ENCODE measurements around the gene SVIL.
"Not testable (repeated sequence)": the region's sequence is repeated elsewhere in the genome, so short reads cannot be mapped to it uniquely, and the experiment has no call there.

Gene SVIL

DNA sequence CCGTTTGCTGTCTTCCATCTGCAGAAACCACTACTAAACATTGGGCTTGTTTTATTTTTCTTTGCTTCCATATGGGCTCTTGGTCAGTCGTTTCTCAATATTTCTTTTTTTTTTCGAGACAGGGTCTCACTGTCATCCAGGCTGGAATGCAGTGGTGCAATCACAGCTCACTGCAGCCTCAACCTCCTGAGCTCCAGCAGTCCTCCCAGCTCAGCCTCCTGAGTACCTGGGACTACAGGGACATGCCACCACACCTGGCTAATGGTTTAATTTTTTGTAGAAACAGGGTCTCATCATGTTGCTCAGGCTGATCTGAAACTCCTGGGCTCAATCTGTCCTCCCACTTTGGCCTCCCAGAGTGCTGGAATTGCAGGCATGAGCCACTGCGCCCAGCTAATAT is 182.8 kb downstream of the SVIL start:
- DNase-seq (ENCODE audit: low read depth), result no peak

DNA sequence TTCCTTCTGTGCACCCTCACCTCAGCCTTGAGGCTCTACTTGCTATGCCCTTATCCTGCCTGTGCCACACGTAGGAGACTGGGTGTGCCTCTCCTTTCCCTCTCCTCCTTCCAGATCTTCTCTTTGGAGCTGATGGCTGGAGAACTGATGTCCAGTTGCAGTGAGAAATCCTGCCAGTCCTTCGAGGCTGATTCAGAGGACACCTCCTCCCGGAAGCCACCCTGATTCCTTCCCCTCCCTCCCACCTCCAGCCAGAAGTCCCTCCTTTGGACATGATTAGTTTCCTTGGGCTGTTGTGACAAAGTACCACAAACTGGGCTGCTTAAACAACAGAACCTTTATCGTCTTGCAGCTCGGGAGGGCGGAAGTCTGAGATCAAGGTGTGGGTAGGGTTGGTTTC is 184.4 kb downstream of the SVIL start:
- DNase-seq (ENCODE audit: low read depth), result no peak

DNA sequence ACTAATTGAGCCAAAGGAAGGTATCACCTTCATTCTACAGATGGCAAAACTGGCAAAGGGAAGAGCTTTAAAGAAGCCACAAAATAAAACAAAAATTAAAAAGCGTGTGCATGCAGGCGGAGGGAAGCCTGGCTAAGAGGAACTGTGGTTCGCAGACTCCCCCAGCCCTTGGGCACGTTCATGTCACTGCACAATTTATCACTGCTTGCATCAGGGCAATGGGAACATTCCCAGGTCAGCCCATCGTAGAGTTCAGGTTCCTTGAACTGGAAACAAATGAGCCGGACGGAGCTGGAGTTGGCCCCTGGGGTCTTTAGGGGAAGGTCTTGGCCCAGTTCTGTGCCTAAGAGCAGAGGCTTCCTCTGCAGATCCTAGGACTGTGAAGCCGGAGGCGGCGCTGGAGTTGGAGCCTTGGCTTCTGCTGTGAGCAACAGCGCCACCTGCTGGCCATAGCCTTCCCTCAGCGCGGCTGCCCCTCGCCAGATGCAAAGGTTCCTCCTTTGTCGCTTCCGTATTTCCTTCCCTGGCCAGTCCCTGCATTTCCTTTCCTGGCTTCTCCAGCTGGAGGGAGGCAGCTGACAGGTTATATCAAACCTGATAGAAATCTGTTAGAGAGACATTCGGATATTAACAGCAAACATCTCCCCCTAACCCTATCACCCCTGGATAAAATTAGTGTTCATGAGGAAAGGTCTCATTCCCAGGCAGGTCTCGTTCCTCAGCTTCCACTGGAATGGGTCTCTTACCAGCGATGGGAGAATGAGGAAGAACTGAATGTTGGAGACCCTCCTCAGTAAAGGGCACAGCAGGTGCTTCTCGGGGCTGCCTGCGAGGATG is 185.8 kb downstream of the SVIL start:
- DNase-seq (ENCODE audit: low read depth), result peak; percentile 57

DNA sequence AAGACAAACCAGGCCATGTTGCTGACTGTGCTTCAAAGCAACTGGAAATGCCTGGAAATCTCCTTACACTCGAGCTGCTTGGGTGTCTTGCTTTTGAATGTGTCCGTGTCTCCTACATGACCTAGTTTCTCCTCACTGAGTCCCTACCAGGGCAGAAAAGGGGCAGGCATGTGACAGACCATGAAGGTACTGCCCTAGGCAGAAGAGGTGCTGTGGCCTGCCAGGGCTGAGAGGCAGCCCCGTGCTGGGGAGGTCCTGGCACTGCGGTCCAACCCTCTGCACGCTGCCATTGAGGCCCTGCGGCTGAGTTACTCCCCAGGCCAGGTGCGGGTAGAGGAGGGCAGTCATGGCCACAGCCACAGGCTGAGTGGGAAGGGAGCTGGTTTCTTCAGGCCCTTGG is 186.6 kb downstream of the SVIL start:
- DNase-seq (ENCODE audit: low read depth), result no peak

DNA sequence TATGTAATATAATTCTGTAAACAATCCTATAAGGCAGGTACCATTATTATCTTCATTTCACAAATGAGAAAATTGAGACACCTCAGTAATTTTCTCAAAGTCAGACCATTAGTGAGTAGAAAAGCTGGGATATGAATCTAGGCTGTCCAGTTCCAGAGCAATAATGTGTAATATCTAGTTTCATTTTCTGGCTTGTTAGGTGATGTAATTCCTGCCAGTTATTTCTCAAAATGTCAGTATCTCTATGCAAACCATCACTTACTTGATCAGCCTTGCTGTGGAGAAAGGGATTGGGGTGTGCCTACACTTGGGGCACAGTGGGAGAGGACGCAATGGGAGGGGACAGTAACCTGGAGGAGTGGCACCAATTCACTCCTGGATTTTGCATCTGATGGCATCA is 188.4 kb downstream of the SVIL start:
- DNase-seq (ENCODE audit: low read depth), result no peak

DNA sequence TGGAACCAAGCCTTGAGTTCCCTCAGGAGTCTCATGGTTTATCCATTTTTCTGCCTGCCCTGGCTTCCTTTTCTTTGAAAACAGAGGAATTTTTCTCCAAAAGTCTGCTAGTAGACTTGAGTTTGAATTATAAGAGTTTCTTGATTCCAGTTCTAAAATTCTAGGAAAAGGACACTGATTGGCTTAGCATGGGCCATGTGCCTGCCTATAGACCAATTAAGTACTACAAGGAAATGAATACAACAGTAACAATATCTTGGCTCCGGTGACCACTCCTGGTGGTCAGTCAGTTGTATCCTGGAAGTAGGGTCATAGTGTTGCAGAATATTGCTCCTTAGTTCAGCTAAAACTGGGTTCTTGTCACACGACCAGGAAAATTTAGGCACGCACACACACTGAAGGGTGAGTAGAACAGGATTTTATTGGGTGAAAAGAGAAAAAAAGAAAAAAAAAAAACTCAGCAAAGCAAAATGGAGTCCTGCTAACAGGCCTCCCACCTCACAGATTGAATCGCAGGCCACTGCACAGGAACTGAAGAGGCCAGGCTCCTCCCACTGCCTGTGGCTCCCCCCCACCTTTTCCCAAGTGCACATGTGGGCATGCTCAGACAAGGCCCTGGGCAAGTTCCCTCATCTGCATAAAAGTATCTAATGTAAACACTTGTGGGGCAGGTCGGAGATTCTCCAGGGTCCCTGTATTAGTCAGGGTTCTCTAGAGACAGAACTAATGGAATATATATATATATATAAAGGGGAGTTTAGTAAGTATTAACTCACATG is 190.8 kb downstream of the SVIL start:
- no peak for DNase-seq (ENCODE audit: low read depth)

DNA sequence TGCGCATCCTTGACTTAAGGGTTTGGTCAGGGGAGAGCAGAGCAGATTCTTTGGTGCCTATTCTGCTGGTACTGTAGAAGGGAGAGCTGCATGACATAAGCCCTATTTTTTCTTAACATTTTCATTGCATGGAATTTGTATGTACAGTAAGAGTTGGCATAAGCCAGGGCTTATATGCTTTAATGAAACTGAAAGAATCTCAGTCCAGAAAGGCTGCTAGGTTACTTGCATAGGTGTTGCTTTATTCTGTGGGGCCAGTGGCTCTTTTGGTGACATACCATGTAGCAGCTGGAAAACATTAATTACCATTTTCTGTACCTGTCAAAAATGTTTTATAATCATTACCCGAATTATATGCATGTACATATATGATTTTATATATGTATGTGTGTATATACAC is 193.8 kb downstream of the SVIL start:
- no peak for DNase-seq (ENCODE audit: low read depth)

DNA sequence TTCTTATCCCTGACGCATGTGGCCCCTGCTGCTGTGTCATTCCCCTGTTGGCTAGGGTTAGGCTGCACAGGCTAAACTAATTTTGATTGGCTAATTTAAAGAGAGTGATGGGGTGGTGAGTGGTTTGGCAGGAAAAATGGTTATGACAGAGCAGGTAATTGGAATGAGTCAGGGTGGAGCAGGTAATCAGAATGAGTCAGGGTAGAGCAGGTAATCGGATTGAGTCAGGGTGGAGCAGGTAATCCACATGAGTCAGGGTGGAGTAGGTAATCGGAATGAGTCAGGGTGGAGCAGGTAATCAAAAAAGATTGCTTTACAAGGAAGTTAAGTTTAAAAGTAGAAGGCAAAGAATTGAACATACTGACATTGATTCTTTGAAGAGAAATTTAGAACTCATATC is 195.8 kb downstream of the SVIL start:
- DNase-seq (ENCODE audit: low read depth), result not testable (repeated sequence)

DNA sequence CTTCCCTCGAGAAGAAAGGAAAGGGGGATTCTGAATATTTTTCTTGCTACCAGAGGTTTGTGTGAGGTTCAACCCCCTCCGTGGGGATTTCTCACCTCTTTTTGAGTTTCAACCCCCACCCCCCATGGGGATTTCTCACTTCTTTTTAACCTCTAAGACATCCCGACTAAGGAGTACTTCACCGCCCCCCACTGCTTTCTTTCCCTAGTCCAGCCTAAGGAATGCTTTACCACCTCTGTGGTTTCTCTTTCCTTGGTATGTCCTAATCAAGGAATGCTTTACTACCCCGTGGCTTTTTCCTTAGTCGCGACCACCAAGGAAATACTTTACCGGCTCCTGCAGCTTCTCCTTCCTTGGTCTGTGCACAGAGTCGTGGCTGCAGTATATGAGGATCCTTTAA is 196.5 kb downstream of the SVIL start:
- DNase-seq (ENCODE audit: low read depth), result no peak

DNA sequence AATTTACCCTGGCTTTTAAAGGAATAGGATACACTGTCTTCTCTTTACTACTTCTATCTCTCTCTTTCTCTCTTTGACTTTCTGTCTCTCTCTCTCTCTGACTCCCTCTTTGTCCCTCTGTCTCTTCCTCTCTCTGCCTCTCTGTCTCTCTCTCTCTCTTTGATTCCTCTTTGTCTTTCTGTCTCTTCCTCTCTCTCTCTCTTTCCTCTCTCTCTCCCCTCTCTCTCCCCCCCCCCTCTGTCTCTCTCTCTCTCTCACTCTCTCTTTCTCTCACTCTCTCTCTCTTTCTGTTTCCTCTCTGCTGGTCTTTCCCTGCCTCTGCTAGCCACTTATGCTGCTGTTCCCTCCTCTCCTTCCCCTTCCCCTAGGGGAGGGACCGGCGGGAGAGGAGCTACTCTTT is 196.9 kb downstream of the SVIL start:
- DNase-seq (ENCODE audit: low read depth), result no peak

DNA sequence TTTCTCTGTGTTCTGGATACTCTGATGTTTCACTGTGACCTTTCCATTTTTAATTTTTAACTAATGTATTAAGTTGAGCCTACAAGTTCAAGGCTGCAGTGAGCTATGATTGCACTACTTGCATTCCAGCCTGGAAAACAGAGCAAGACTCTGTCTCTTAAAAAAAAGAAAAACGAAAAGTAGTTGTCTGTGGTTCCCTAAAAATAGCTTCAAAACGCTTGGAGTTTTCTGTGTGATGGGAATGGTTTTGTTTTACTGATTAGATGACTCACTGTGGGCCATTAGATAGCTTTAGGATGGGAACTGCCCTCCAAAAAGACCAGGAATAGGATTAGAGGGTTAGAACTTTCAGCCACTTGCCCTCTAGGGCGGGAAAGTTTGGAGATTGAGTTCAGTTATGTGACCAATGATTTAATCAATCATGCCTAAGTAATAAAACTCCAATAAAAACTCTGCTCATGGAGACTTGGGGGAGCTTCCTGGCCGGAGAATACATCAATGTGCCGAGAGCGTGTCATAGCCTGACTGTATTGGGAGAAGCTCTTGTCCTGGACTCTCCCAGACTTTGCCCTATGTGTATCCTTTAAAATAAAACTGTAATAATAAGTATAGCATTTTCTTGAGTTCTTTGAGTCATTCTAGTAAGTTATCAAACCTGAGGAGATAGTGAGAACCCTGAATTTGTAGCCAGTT is 198.8 kb downstream of the SVIL start:
- DNase-seq (ENCODE audit: low read depth), result no peak

DNA sequence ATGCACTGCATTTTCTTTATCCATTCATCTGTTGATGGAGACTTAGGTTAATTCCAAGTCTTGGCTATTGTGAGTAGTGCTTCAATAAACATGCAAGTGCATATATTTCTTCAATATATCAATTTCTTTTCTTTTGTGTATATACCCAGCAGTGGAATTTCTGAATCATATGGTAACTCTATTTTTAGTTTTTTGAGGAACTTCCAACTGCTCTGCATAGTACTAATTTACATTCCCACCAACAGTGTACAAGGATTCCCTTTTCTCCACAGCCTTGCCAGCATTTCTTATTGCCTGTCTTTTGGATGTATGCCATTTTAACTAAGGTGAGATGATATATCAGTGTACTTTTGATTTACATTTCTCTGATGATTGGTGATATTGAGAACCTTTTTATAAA is 200.7 kb downstream of the SVIL start:
- DNase-seq (ENCODE audit: low read depth), result no peak

DNA sequence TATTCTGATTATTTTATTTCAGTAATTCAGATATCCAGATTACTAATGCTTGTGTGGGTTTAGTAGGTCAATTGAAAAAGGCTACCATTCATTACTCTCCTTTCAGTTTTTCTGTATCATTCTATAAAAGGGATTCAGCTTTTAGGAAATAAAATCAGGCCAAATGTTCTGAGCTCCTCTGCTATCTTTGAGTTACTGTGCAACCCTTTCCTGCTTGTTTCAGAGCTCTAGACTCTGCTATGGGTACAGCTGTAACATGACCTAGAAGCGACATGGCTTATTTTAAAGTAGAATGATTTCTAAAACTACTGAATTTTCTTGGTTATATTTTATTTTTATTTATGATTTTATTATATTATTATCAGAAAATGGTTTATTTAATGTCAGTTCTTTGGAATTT is 203.1 kb downstream of the SVIL start:
- no peak for DNase-seq (ENCODE audit: low read depth)

DNA sequence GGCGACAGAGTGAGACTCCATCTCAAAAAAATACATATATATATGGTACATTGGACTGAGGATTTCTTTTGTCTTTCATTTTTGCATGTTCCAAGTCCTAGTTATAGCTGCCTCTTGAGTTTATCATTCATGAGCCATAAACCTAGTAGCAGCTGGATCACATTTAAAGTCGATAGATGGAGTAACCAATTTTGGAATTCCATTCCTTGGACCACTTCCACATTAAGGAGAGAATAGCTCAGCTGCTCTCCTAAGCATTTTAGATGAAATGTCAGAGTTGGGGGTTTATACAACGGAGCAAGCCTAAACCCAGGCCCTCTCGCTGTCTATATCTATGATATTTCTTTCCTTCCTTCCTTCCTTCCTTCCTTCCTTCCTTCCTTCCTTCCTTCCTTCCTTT is 204.7 kb downstream of the SVIL start:
- no peak for DNase-seq (ENCODE audit: low read depth)

DNA sequence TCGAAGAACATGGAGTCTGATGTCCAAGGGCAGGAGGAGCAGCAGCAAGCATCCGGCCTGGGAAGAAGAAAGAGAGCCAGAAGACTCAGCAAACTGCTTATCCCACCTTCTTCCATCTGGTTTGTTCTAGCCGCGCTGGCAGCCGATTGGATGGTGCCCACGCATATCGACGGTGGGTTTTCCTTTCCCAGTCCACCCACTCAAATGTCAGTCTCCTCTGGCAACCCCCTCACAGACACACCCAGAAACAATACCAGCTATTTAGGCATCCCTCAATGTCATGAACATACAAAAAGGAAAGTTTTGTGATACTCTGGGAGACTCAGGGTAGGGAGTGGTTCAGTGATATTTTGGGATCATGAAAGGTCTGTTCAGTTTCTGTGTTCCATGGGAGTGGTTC is 206.3 kb downstream of the SVIL start:
- DNase-seq (ENCODE audit: low read depth), result no peak

DNA sequence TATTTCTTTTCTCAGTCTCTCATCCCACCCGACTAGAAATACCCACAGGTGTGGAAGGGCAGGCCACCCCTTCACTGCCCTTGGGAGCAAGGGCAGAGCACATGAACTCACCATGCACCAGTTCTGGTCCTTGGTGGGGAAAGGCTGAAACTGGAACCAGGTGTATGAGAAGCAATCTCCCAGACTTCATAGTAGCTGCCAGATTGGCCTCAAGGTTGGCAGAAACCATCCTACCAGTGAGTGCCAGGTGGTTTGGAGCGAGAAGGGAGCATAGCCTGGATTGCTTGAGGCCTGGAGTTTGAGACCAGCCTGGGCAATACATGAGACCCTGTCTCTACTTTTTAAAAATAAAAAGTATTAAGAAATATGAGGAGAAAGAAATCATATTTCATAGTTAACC is 207.1 kb downstream of the SVIL start:
- DNase-seq (ENCODE audit: low read depth), result no peak

DNA sequence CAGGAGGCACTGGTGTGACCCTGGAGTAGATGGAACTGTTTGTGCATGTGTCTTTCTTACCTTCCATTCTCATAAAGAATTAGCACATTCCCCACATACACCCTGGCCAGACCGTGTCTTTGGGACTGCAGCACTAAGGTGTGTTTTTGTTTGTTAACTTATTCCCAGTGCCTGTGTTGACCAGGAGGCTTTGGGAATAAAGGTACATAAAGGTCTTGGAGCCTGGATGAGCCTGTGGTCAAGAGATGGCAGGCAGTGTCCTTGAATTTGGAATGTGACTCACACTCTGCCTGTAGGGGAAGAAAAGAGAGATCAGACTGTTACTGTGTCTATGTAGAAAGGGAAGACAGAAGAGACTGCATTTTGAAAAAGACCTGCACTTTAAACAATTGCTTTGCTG is 208.4 kb downstream of the SVIL start:
- no peak for DNase-seq (ENCODE audit: low read depth)

DNA sequence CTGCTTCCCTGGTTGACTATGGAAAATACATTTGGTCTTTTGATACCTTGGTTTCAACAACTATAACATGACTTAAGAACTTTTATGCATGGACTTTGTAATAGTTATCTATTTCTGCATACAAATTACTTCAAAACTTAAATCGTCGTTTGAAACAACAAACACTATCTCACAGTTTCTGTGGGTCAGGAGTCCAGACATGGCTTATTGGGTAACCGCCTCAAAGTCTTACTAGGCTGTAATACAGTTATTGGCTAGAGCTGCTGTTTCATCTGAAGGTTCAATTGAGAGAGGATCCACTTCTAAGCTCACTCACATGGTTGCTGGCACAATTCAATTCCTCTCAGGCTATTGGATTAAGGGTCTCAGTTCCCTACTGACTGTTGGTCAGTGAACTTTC is 210.8 kb downstream of the SVIL start:
- DNase-seq (ENCODE audit: low read depth), result no peak

DNA sequence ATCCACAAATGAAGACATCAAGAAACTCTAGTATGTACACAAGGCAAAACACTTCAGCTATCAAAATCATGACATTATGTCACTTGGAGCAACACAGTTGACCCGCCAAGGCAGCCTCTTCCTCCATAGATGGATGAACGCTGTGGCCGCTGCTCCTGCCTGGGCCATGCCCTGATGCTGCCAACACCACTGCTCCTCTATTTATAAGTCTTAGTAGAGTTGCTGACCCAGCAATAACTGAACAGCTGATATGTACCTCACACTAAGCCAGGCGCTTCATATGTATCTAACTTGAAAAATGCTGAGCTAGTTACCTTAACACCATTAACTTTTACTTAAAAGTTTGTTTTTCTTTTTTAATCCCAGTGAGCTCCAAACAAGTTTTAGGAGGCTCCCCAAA is 214.0 kb downstream of the SVIL start:
- DNase-seq (ENCODE audit: low read depth), result no peak

DNA sequence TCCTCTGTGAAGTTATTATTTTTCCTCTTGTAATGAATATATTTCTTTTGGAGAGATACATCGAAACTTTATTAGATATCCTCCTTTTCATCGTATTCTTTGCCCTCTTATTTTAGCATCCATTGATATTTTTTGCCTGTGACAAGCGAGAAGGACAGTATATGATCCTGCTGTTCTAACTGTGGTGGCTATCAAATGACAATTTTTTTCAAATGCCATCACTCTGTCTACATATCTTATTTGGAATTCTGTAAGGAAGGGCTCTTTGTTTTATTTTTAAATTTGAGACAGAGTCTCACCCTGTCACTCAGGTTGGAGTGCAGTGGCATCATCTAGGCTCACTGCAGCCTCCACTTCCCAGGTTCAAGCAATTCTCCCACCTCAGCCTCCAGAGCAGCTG is 217.4 kb downstream of the SVIL start:
- no peak for DNase-seq (ENCODE audit: low read depth)

DNA sequence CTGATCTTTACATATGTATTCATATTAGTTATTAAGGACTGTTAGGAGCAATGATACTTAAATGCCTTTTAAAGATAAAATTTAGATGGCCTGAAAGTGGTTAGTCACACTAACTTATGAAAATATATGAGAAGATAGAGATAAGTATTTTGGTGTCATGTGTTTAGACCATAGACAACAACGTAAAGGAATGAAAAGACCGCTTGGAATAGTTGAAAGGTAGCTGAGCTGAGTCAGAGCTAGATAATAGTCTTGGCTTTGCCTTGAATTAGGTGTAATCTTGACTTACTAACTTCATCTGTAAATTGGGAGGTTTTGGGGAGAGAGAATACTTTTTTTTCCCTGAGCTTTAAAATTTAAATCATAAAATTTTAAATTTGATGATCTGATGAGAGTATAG is 218.9 kb downstream of the SVIL start:
- DNase-seq (ENCODE audit: low read depth), result no peak

DNA sequence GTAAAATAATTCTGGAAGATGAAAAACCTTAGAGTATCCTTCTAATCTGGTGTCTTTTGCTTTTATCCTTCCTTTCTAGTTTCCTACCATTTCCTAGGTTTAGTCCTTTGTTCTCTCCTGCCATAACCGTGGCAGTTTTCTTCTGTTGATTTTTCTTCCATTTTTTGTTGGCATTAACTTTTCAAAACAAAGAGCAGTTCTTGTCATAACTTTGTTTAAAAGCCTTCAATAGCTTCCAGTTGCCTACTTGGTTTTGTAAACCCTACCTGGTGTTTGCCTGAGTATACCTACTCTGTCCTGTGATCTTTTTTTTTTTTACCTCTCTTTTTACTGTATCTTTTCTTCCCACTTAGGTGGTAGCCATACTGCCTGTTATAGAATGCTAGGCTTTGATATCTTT is 220.3 kb downstream of the SVIL start:
- DNase-seq (ENCODE audit: low read depth), result no peak

DNA sequence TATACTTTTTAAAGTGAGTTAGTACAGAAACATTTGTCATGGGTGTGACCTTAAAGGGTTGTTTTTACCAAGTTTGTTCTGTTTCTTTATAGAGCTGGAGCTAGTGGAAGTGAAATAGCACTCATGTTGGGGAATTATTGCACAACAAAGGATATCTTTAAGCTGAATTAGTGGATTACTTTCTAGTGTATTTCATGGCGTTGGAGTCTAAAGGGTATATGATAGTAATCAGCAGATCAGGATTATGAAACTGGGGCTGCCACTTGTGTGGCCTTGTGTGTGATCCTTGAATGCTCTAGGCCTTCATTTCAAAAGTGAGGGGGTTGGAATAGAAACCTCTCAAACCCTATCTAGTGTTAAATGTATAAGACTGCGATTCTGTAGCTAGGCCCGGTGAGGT is 222.3 kb downstream of the SVIL start:
- no peak for DNase-seq (ENCODE audit: low read depth)

Data from activated T-cell treated with anti-CD3 and anti-CD28 coated beads for 24 hours (primary cell).